LNCaP clone FGC (cell line): ENCODE results near the gene SRXN1.
"Not testable (repeated sequence)": the region's sequence is repeated elsewhere in the genome, so short reads cannot be mapped to it uniquely, and the experiment has no call there.

ENCODE experiments used
- DNase-seq: peaks from one replicate; pipeline ENCODE4 v3.0.0-alpha.2; 2011; ENCODE audit warnings: low read depth
- H3K4me3 ChIP-seq: 2 replicates; pipeline ENCODE4 v1.5.1; 2011; ENCODE audit warnings: mild to moderate bottlenecking, low read depth, low read length, control low read depth
- CTCF ChIP-seq: IDR thresholded peaks from 2 replicates; pipeline ENCODE4 v1.5.1; 2012; ENCODE audit warnings: mild to moderate bottlenecking; ENCODE audit not compliant: control insufficient read depth, insufficient read depth; ENCODE audit errors: extremely low read depth

The SRXN1 gene

DNA sequence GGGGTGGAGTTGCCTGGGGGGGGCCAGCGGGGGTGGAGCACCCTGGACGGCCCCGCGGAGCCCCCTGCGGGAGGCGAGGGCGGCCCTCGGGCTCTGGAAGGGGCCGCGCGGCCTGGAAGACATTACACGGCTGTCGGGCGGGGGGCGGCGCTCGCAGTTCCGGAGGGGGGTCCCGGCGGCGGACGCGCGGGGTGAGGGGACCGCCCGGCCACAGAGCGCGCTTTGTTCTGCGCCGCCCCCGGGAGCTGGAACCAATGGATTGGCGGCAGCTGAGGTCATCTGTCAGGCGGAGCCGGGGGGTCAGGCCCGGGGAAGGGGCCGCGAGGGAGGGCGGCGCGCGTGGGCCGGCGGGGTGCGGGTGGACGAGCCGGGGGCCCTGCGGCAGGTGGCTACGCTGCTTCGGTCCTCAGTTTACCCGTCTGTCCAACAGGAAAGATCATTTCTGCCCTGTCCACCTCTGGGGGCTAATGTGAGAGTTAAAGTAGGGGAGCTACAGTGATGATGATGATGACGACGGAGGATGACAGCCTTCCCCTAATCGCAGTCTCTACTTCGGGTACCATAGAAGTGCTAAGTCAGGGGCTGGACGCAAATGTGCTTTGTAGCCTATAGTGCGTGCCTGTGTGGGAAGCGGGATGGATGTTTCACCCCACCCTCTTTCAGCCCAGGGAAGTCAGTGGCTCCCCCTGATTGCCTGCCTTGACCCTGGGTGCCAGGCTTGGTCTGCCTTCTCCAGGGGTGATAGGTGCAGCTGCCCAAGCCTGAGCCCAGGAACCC, 10.4 kb downstream of the SRXN1 start:
- H3K4me3 ChIP-seq = no peak overlapping the region
- no peak for TF ChIP-seq CTCF
- no peak for DNase-seq

DNA sequence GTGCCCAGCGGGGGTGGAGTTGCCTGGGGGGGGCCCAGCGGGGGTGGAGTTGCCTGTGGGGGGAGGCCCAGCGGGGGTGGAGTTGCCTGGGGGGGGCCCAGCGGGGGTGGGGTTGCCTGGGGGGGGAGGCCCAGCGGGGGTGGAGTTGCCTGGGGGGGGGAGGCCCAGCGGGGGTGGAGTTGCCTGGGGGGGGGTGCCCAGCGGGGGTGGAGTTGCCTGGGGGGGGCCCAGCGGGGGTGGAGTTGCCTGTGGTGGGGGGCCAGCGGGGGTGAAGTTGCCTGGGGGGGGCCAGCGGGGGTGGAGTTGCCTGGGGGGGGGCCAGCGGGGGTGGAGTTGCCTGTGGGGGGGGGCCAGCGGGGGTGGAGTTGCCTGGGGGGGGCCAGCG, 11.0 kb downstream of the SRXN1 start:
- H3K4me3 ChIP-seq, DNase-seq: not testable (repeated sequence)

DNA sequence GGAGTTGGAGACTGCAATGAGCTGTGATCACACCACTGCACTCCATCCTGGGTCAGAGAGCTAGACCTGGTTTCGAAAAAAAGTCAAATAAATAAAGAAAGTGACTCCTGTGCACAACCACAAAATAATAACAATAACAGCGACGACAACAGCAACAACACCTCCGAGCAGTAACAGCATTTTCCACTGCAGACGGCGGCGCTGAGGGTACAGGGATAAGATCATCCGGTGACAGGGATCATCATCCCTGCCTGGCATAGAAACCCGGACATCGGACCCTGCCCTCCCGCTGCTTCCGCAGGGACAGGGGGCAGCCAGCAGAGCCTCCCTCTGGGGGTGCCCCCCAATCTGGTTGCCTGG, 11.5 kb downstream of the SRXN1 start:
- no peak for TF ChIP-seq CTCF
- H3K4me3 ChIP-seq = no peak overlapping the region
- no peak for DNase-seq

GRCh38 chr20:640674-641515, 12.1 kb downstream of the SRXN1 start:
- TF ChIP-seq CTCF = no peak
- no peak for DNase-seq
- no peak overlapping the region for H3K4me3 ChIP-seq

DNA sequence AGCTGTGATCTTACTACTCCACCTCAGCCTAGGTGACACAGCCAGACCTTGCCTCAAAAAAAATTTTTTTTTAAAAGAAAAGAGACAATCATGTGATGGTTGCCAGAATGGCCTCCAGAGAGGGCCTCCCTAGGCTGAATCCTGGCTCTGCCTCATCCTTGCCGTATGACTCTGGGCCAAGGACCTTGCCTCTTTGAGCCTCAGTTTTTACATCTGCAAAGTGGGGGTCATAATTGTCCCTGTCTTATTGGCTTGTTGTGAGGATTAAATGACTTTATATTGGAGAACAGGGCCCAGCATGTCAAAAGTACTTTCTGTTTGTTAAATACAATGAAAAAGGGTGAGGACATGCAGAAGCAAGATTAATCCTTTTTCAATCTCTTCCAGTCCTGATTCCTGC, 14.4 kb downstream of the SRXN1 start:
- no peak overlapping the region for H3K4me3 ChIP-seq
- no peak for TF ChIP-seq CTCF
- no peak for DNase-seq

DNA sequence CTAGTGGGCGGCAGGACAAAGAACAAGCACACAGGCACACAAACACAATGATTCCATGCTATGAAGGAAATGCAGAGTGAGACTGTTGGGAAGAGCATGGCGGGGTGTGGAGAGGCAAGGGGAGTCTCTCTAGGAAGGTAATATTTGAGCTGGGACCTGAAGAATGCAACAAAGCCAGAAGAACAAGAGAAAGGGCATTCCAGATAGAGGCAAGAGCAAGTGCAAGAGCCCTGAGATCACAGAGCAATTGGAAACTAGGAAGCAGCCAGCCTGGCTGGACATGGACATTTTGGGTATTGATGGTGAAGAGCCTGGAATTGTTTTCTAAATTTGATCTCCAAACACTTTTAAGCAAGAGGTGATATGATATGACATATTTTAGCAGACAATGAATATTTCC, 15.4 kb downstream of the SRXN1 start:
- no peak overlapping the region for H3K4me3 ChIP-seq
- TF ChIP-seq CTCF = no peak
- DNase-seq = no peak

DNA sequence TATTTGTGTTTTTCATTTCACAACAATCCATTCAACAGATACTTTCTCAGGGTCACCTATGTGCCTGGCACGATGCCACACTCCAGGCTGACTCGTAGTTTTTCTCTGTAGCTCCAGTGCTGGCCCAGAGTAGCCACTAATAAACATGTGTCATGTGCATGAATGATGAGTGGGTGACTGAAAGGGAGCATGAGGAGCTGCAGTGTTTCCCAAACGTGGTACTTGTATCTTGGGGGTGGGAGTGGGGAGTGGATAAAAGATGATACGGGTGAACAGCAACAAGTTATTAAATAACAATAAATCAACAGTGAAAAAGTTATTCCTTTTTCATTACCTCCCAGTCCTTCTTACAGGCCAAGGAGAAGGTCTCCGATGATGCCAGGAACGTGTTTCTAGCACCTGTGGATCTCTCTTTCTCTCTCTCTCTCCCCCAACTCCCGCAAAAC, 17.1 kb downstream of the SRXN1 start:
- no peak for DNase-seq
- no peak for TF ChIP-seq CTCF
- no peak overlapping the region for H3K4me3 ChIP-seq
